Stimulated activated CD8-positive, alpha-beta memory T cell treated with anti-CD3 and anti-CD28 coated beads, Interleukin-2, amount 100 ng/mL, for 1 hour (primary cell): ENCODE measurements around the gene MAPK8IP2.
"Not testable (repeated sequence)": the region's sequence is repeated elsewhere in the genome, so short reads cannot be mapped to it uniquely, and the experiment has no call there.

Source experiments
- DNase-seq, 2 donors: peaks; one replicate each; pipeline ENCODE4 v3.0.0-alpha.2; 2020; ENCODE audit warnings: low read depth in 2 of 2

MAPK8IP2 gene

DNA sequence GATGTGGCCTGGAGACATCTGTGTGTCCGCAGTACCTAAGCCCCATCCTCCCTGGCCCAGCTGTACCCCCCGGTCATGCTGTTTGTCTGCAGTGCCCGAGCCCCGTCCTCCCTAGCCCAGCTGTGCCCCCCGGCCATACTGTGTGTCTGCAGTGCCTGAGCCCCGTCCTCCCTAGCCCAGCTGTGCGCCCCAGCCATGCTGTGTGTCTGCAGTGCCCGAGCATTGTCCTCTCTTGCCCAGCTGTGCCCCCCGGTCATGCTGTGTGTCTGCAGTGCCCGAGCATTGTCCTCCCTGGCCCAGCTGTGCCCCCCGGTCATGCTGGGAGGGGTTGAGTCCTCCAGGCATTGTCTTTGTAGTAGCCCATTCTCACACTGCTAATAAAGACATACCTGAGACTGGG, 35.0 kb downstream of the MAPK8IP2 start:
- DNase-seq, result no peak

GRCh38 chr22:50640296-50640695, 39.7 kb downstream of the MAPK8IP2 start:
- DNase-seq, result not testable (repeated sequence)

DNA sequence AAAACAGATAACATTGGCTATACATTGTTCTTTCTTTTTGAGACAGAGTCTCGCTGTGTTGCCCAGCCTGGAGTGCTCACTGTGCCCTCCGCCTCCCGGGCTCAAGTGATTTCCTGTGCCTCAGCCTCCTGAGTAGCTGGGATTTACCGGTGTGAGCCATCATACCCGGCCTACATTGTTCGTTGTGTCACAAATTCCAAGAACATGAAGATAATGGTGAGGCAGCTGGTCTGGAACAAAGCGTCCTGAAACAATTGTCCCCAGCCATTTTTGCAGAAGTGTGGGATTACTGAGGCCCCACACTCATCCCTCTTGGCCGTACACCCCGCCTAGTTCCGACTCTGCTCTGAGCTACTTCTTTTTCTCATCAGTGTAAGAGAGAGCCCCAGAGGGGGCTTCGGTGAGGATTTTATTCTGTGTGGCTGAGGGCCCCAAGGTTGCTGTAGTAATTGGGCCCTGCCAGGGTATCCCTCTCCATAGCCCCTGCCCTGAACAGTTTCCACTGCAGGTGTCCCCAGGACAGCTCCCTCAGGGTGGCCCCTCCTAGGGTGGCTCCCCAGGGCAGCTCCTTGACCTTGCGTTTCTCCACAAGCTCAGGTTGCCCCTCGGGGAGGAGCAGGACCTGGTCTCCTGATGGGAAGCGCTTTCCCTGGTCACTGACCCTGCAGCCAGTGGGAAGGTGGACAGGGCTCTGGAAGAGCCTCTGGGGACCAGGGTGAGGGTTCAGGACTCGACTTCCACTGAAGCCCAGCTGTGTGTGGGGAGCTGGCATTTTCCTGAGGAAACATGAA, 40.5 kb downstream of the MAPK8IP2 start:
- DNase-seq, result no peak

DNA sequence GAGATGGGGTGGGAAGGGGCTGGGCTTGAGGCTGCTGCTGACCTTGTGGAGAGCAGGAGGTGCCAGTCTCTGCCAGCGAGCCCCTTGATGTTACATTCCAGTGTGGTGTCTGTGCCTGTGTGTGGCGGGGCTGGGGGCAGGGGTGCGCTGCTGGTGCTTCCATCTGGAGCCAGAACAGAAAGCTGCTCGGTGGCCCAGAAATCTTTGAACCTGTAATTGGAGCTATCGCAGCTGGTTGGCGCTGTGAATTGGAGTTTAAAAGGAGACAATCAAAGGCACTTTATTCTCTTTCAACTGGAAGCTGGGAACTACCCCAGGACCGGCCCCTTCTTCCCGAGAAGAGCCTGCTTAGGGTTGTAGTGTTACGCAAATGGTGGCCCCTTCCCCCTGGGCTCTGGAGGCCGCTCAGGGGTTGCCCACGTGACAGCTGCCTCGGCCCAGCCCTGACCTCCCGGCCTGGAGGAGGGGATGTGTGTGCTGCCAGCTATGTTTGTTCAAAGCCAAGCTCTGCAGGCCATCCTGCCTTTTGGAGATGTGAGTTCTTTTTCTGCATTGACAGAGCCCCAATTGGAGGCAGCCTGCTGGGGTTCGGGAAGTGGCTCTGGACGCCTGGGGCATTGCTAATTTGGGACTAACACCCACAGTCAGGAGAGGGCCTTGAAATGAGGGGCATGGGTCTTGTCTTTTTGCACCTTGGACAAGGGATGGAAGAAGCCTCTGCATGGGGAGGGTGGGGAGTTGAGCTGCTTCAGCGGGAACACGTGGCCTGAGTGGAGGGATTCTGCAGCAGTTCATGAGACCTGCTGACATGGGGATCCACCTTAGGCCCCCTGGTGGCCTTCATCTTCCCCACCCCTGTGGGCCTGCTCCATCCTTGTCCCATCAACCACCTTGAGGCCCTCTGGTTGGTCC, 41.4 kb downstream of the MAPK8IP2 start:
- no peak for DNase-seq

- not testable (repeated sequence) for DNase-seq
Measured at GRCh38 chr22:50643021-50643820, 42.6 kb downstream of the MAPK8IP2 start.

DNA sequence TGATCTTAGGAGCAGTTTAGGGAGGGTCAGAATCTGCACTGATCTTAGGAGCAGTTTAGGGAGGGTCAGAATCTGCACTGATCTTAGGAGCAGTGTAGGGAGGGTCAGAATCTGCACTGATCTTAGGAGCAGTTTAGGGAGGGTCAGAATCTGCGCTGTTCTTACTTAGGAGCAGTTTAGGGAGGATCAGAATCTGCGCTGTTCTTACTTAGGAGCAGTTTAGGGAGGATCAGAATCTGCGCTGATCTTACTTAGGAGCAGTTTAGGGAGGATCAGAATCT, 43.2 kb downstream of the MAPK8IP2 start:
- not testable (repeated sequence) for DNase-seq

DNA sequence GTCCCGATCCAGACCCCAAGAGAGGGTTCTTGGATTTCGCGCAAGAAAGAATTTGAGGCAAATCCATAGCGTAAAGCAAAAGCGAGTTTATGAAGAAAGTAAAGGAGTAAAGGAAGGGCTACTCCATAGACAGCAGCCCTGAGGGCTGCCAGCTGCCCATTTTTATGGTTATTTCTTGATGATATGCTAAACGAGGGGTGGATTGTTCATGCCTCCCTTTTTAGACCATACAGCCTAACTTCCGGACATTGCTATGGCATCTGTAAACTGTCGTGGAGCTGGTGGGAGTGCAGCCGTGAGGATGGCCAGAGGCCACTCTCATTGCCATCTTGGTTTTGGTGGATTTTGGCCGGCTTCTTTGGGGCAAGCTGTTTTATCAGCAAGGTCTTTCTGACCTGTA, 52.7 kb downstream of the MAPK8IP2 start:
- no peak for DNase-seq

DNA sequence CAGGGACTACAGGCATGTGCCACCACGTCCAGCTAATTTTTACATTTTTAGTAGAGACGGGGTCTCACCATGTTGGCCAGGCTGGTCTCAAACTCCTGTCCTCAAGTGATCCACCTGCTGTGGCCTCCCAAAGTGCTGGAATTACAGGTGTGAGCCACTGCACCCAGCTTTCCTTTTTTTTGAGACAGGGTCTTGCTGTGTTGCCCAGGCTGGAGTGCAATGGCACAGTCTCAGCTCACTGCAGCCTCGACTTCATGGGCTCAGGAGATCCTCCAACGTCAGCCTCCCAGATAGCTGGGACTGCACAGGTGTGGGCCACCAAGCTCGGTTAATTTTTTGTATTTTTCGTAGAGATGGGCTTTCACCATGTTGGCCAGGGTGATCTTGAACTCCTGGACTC, 54.1 kb downstream of the MAPK8IP2 start:
- DNase-seq, result not testable (repeated sequence)

DNA sequence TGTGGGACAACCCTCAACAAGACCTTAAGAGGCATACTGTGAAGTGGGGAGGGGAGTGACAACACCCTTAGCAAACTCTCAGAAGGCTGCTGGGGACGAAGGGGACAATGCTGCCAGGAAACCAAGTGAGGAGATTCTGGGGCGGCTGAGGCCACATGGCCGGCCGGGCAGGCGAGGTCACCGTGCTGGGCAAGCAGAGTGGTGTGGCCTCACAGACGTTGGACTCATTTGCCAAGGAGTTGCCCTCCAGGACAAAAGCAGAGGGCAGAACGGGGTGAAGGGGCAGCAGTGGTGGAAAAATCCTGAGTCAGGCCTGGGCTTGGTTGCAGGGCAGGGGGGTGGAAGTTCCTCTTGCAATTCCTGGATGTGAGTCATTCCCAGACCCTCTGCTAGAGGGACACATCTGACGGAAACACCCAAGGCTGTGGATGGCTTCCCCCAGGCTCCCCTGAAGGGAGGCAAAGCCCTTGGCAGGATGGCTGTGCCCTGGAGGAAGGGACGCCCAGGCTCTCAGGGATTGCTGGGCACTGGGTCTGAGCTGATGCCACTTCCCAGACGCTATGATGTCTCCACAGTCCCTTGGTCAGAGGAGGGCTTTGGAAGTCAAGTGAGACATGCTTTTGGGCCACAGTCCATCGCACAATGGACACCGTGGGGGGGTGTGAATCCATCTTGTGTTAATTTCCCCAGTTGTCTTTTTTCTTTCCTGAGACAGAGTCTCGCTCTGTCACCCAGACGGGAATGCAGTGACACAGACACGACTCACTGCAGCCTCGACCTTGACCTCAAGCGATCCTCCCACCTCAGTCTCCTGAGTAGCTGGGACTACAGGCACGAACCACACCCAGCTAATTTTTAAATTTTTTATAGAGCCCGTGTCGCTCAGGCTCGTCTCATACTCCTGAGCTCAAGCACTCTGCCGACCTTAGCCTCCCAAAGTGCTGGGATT, 55.8 kb downstream of the MAPK8IP2 start:
- no peak for DNase-seq

DNA sequence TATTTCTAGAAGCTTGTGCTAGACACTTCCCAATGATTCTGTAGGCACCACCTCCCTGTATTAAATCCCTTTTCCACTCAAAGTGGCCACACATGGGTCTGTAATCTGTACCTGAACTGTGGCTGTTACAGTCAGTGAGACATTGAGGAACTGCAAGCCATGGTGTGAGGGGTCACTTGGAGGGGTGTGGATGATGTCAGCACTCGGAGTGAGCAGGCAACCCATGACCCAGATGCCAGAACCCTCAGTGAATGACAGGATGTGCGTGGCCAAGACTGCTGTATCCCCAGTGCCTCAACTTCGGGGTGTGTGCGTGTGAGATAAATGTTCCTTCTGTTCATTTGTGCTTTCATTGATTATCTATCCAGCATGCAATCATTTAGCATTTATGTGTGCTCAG, 57.3 kb downstream of the MAPK8IP2 start:
- no peak for DNase-seq

- not testable (repeated sequence) for DNase-seq
Measured at GRCh38 chr22:50659711-50660110, 59.1 kb downstream of the MAPK8IP2 start.

- DNase-seq, result no peak
Measured at GRCh38 chr22:50660306-50660705, 59.7 kb downstream of the MAPK8IP2 start.
